Left lung (tissue), 10 donors: Measurements from ENCODE around the gene ITFG1. TPM values are rescaled to one million over a fixed set of nuclear protein-coding genes. Genes with fewer than 3 reads are reported as not detected.

Experiments
- ATAC-seq: fragments of 200-7000 bp; cut with Tn5 transposase; one replicate; pipeline ENCODE4 v1.9.1; 2020; ENCODE audit warnings: moderate library complexity
- DNase-seq, 4 donors: peaks; one replicate each; pipeline ENCODE4 v3.0.0-alpha.2; 2013 to 2020
- H3K27ac ChIP-seq, 2 donors: fragments of 200-600 bp; sonication (generic) in 1 of 2; one replicate each; pipeline versions ENCODE4 v1.5.0 to v1.8.0; 2020 to 2021
- H3K27me3 ChIP-seq, 2 donors: fragments of 200-600 bp; sonication (generic) in 1 of 2; one replicate each; pipeline versions ENCODE4 v1.5.0 to v1.8.0; 2020 to 2021
- H3K36me3 ChIP-seq, 2 donors: fragments of 200-600 bp; sonication (generic) in 1 of 2; one replicate each; pipeline versions ENCODE4 v1.5.0 to v1.8.0; 2020 to 2021
- H3K4me1 ChIP-seq, 2 donors: fragments of 200-600 bp; one replicate each; pipeline ENCODE4 v1.8.0; 2021
- H3K4me3 ChIP-seq, 2 donors: fragments of 200-600 bp; sonication (generic) in 1 of 2; one replicate each; pipeline versions ENCODE4 v1.5.0 to v1.8.0; 2020 to 2021; ENCODE audit warnings: mild to moderate bottlenecking in 1 of 2
- H3K9me3 ChIP-seq, 2 donors: fragments of 200-600 bp; sonication (generic) in 1 of 2; one replicate each; pipeline versions ENCODE4 v1.5.0 to v1.8.0; 2020 to 2021
- intact Hi-C, 2 donors: fragments of 100-400 bp; cut with DNase I; formaldehyde crosslinking; loops; one replicate each; pipeline versions ENCODE4 v1.11.2 to v1.14.2; 2022
- polyA plus RNA-seq, 6 donors: library from polyadenylated mRNA; unstranded; fragments of 120-200 nt; gene quantifications; one replicate each; pipeline ENCODE4 v1.2.1, GENCODE V29; 2013; ENCODE audit not compliant: insufficient read length in 6 of 6
- total RNA-seq, 2 donors: library from RNA; stranded (reverse); fragmentation: NEBNext Ultra II Directional; extraction: Animal tissue kit (Norgen Biotek cat#: 25700); gene quantifications; one replicate each; pipeline ENCODE4 v1.2.1, GENCODE V29; 2021
- TF ChIP-seq, protein P1 (sequence below), 2 donors: fragments of 200-600 bp; sonication (generic) in 1 of 2; IDR thresholded peaks; one replicate each; pipeline versions ENCODE4 v1.5.0 to v1.8.0; 2021; ENCODE audit warnings: antibody characterized with exemption in 2 of 2
- donor health status: DM: no; HTN: yes; CAD: no.
- donor health status: DM: no; HTN: no; CAD: no.

ITFG1 gene
- total and polyA plus RNA-seq, 8 donors, result 62.5 to 80.0 (median 69.2) TPM

DNA sequence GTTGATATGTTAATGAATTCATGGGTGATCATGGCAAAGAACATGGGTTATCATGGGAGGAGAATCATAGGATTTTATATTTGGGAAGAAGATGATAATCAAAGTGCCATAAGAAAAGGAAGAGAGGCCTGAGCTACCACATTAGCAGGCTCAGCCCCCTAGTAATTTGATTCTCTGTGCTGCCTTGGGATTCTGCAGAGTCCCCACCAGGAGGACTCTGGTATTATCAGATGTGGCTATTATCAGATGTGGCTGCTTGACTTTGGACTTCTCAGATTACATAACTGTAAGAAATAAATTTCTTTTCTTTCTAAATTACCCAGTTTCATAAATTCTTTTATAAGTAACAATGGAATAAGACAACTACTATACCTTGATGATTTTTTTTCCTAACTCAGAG lies 137.6 kb downstream of the ITFG1 start:
- Histone ChIP-seq H3K4me1 (no peaks in the 10 kb centered on the region), H3K9me3 (peaks cover 0 to 12% of the 10 kb centered on the region in 2 donors), H3K4me3 (no peak overlapping the region), H3K27me3 (no peaks in the 10 kb centered on the region), H3K27ac (no peak overlapping the region), H3K36me3 (no peaks in the 10 kb centered on the region)
- DNase-seq (no peak), ATAC-seq (no peak)
- TF ChIP-seq, protein P1, sequence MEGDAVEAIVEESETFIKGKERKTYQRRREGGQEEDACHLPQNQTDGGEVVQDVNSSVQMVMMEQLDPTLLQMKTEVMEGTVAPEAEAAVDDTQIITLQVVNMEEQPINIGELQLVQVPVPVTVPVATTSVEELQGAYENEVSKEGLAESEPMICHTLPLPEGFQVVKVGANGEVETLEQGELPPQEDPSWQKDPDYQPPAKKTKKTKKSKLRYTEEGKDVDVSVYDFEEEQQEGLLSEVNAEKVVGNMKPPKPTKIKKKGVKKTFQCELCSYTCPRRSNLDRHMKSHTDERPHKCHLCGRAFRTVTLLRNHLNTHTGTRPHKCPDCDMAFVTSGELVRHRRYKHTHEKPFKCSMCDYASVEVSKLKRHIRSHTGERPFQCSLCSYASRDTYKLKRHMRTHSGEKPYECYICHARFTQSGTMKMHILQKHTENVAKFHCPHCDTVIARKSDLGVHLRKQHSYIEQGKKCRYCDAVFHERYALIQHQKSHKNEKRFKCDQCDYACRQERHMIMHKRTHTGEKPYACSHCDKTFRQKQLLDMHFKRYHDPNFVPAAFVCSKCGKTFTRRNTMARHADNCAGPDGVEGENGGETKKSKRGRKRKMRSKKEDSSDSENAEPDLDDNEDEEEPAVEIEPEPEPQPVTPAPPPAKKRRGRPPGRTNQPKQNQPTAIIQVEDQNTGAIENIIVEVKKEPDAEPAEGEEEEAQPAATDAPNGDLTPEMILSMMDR (IDR thresholded peaks at IDR 0.05), result no peak
- intact Hi-C loops, result no loop called here

DNA sequence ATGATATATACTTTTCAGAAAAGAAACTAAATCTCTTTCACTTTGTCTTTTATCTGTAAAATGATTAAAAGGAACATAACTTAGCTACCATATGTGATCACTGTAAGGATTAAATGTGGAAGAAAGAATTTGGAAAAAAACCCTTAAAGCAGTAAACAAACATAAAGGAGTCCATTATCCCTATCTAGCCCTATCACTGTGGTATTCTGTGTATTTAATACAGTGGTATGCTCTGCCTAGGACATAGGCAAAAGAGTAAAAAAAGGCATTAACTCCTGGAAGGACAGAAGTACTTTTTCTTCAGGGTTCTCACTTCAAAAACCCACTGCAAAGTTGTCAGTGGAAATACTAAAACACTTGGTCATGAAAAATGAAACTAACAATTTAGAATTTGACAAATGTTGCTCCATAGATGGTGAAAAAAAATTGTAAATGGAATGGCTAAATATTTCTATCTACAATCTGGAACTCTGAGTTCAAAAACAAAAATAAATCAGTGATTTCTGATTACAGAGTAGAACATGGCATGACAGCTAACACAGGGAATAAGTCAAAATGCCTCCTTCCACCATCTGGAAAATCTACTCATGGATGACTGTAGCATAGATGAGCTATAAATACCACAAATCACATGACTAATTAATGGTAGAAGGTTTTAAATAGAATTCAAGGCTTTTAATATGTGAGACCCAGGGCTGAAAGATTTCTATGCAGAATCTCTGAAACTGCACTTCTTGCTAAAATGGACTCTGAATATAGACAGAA lies 140.1 kb downstream of the ITFG1 start:
- TF ChIP-seq, protein P1 (IDR thresholded peaks at IDR 0.05), result no peak
- Histone ChIP-seq H3K36me3 (no peaks in the 10 kb centered on the region), H3K27ac (no peak overlapping the region), H3K27me3 (no peaks in the 10 kb centered on the region), H3K4me3 (no peak overlapping the region), H3K4me1 (no peaks in the 10 kb centered on the region), H3K9me3 (peaks cover 0 to 5% of the 10 kb centered on the region in 2 donors)
- intact Hi-C loops, result no loop called here
- no peak for DNase-seq
- no peak for ATAC-seq

DNA sequence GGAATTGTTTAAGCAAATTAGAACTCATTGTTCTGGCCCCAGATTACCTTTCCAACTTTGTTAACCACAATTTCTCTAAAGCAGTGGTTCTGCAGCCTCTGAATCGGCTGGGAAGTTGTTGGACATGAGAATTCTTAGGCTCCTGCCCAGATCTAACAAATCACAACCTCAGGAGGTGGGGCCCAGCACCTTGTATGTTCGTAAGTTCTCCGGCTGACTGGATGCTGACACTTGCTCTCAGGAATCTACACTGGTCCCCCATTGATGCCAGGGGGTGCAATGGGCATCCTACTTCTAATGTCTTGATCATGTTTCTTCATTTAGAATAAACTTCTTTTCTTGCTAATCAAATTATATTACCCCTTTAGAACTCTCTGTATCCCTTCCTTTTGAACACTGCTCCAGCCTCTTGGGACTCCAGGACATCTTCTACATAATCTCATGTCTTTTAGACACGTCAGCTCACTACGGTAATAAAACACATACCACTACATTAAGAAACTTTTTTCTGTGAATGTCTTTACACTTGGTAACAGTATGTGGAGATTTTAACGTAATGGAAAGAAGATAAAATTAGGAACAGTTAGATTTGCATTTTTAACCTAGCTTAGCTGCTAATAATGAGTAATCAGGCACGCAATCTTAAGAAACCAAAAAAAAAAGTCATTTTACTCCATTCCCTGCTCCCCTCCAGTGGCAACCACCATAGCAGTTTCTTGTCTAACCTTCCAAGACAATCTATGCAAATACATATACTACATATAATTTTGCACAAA lies 143.2 kb downstream of the ITFG1 start:
- no peaks in the 10 kb centered on the region for H3K27me3 ChIP-seq
- no peak for ATAC-seq
- H3K9me3 ChIP-seq, result no peaks in the 10 kb centered on the region
- intact Hi-C loops, result no loop called here
- H3K4me3 ChIP-seq, result no peak overlapping the region
- no peaks in the 10 kb centered on the region for H3K4me1 ChIP-seq
- H3K27ac ChIP-seq, result no peak overlapping the region
- H3K36me3 ChIP-seq, result no peaks in the 10 kb centered on the region
- no peak for DNase-seq
- TF ChIP-seq, protein P1 (IDR thresholded peaks at IDR 0.05), result no peak

DNA sequence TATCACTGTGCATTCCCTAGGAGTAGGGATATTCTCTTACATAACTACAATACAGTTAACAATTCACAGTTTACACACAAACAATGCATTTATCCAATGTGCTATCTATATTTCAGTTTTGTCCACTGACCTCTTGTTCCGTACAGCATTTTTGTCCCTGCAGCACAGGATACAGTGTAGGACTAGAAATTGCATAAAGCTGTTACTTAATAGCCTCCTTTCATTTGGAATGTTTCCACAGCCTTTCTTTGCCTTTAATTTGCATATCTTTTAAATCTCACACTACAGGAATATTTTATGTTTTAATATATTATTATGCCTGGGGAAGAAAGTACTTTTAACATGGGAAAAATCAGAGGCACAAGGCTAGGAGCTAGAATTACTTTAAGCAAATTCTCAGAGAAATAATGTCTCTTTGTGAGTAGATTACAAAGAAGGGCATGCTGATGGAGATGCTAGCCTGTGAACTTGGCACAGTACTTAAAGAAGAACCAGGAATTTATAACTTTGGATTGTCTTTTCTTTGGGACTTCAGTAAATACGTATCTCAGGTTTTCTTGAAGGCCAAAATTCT lies 144.3 kb downstream of the ITFG1 start:
- Histone ChIP-seq H3K27me3 (no peaks in the 10 kb centered on the region), H3K36me3 (no peaks in the 10 kb centered on the region), H3K4me1 (no peaks in the 10 kb centered on the region), H3K9me3 (no peaks in the 10 kb centered on the region), H3K4me3 (no peak overlapping the region), H3K27ac (no peak overlapping the region)
- intact Hi-C loops, result no loop called here
- TF ChIP-seq, protein P1 (IDR thresholded peaks at IDR 0.05), result no peak
- ATAC-seq, result no peak
- no peak for DNase-seq
